Stimulated activated CD8-positive, alpha-beta memory T cell treated with anti-CD3 and anti-CD28 coated beads, Interleukin-7, amount 100 ng/mL, for 4 hours (primary cell): ENCODE data around the gene HDAC11.
"Not testable (repeated sequence)": the region's sequence is repeated elsewhere in the genome, so short reads cannot be mapped to it uniquely, and the experiment has no call there.

Experiments used
- DNase-seq, 2 donors: peaks; one replicate each; pipeline ENCODE4 v3.0.0-alpha.2; 2020; ENCODE audit warnings: low read depth in 2 of 2

HDAC11 gene

DNA sequence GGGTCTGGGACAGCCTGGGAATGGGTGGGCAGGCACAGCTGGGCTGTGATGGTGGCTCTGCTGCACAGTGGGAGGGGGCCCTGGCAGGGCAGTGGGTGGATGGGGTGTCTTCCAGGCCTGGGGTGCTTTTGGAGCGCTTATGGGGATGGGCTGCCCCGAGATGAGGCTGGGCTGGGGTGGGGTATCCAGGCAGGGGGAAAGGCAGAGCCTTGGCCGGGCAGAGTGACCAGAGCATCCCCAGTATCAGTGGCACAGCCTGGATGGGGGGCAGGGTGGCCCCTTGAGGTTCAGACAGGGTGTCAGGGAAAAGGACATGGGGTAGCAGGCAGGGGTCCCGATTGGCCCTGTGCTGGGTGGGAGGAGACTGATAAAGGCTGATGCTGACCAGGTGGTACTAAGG, 26.6 kb downstream of the HDAC11 start:
- no peak for DNase-seq

DNA sequence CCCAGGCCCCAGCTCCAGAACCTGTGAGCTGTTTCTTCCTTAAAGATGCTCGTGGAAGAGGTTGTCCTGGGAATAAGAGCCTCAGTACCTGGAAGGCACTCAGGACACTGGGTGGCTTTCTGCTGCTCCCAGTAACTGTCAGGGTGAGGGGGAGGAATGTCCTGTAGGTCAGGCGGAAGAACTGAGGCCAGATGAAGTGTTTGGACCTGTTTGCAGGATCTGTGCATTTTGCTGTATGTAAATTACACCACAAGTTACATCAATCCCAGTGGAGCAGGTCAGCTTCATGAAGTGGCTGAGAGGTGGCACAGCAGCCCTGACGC, 27.1 kb downstream of the HDAC11 start:
- no peak for DNase-seq

DNA sequence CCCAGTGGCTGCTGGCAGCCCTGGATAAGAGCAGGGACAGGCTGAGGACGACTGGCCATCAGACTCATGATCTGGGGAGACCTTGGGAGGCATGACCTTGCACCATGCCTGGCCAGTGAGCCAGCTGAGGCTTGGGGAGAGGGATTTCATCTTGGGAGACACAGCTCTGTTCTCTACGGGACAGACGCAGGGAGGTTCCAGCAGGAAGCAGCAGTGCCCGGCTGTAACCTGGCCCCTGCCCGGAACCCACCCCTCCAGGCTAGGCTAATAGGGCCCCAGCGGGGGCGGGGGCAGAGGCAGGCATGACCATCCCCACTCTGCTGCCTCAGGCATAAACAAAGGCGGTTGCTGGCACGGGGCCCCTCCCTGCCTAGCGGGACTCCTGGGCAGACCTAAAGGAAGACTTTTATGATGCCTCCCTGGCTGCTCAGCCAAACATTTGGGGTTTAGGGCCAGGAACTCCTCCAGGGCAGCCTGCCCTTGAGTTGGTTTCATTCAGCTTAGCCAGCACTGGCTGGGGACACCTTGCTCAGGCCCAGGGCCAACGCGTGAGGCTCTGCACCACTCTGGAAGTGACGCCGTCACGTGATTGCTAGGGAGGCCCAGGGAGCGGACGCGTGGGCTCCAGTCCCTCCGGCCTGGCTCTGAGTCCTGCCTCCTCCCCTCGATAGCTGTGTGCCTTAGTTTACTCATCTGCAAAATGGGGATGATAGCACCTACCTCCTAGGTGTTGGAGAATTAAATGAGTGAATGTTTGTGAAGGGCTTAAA, 27.6 kb downstream of the HDAC11 start:
- no peak for DNase-seq

DNA sequence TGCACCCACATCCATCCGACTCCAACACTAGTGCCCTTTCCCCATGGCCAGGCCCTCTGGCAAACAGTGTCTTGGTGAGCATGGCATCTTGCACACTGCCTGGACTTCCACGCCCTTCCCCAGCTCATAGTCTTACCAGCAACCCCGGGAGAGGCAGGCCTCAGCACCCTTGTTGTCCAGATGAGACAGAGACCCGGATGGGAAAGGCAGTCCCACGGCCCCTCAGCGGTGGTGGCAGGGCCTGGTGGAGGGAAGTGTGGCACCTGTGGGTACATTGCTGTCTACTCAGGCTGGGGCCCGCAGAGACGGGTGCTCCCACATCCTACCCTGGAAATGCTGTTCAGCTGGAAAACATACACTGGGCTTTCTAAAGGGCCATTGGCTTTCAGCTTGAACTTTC, 28.4 kb downstream of the HDAC11 start:
- DNase-seq, result no peak

DNA sequence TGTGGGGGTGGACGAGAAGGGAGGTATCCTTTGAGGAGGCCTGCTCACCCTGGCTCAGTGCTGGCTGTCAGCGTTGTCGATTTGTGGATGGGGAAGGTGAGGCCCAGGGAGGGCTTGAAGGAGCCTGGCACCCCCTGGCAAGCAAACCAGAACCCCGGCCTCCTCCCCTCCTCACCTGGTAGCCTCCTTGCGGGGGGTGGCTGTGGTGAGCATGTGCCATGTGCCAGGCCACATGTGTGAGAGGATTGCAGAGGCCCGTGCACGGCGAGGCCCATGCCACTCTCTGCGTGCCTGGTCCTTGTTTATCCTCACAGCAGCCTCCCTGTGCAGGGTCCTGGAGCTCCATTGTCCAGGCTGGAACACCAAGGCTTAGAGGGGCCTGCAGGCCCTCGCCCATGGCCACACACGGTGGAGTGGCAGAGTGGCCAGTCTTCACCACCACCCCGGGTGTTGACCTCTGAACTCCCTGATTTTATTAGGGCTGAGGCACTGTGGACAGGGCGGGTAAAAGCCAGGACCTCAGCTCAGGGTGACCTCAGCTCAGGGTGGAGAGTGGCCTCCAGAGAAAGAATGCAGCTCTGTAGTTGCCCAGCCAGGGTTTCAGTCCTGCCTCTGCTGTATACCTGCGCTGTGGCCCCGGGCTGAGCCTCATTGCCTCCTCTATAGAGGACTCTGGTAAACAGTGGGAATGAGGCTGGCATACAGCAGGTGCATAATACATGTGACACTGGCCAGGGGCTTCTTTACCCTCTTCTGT, 29.1 kb downstream of the HDAC11 start:
- DNase-seq, result no peak

DNA sequence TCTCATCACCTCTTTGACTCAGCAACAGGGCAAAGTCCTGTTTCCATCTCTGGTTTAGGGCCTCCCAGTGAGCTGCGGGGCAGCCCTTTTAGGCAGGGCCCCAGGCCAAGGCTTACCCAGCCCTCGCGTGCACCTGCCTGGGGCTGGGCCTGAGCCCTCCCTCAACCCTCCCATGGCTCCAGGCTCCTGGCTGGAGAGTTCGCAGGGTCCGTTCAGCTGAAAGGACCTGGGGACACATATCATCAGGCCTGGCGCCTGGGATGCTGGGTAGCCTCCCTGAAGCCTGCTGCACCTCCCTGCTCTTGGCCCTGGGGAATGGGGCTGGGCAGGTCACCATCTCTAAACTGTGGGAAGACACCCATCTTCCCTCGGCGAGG, 29.7 kb downstream of the HDAC11 start:
- no peak for DNase-seq

DNA sequence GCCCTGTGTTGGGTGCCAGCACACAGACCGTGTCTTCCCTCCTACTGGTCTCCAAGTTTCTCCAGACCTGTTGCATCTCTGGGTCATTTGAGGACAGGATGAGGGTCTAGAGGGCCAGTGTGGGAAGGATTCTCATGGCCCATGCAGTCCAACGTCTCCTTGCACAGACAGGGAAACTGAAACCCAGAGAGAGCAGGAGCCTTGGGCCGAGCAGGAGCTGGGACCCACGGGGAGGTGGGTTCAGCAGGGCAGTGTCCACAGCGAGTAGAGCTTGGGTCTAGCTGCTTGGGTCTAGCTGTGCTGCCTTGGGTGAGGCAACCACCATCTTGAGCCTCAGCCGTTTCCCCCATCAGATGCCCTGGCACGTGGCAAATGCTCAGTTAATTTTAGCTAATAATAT, 32.3 kb downstream of the HDAC11 start:
- DNase-seq, result no peak

DNA sequence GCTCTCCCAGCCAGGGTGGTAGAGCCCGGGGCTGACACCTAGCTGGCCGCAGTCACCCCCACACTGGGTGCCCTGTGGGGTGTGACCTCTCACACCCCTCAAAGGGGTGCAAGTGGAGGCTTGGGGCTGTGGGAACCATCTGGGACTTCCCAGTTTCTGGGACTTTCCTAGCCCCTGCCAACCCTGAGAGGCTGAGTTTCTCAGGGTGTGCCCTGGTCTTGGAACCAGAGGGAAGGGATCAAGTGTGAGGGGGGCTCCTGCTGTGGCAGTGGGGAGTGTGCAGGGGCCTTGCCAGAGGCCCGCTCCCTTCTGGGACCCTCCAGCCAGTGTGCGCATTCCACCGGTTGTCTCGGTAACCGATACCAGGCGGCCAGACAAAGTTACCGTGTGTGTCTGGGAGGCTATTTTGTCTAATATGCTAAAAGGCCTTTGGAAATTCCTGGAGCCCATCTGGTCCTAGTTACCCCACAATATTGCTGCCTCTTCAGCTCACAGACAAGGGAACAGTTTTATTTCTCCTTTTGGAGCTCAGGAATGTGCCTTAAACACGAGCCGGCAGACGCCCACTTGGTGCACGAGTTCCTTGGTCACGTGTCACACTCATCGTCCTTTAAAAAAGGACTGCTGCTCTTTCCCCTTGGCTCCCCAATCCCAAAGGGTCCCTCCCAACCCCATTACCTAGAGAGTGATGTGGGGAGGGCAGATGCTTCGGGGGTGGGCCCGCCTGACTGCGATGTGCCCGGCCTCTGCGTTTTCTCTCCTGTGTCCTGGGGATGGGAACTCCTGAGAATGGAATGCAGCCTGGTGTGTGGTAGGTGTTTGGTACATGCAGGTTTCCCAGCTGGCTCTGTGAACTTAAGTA, 33.2 kb downstream of the HDAC11 start:
- no peak for DNase-seq

DNA sequence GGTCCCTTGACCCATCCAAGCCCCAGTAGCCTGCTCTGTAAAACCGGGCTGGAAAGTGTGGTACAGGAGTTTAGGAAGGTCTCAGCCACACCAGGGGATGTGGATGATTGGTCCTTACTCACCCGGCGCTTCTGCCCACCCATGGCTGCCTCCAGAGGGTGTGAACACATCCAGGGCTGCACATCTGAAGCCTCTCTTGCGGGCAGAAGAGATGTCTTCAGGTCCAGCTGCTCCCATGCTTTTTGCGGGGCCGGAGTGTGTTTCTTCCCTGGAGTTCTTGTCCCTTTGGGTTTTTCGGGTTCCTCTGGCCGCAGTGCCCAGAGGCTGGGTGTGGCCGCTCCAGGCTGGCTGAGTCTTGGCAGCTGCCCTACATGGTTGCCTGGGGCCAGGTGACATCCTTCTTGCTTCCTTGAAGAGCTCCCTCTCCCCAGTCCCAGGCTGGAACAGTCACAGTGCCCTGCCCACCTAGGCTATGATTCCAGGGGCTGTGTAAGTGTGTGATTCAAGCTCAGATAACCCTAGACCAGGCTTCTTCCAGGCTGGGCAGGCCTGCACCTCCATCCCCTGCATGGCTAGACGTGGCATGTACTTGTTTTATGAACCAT, 33.9 kb downstream of the HDAC11 start:
- no peak for DNase-seq

DNA sequence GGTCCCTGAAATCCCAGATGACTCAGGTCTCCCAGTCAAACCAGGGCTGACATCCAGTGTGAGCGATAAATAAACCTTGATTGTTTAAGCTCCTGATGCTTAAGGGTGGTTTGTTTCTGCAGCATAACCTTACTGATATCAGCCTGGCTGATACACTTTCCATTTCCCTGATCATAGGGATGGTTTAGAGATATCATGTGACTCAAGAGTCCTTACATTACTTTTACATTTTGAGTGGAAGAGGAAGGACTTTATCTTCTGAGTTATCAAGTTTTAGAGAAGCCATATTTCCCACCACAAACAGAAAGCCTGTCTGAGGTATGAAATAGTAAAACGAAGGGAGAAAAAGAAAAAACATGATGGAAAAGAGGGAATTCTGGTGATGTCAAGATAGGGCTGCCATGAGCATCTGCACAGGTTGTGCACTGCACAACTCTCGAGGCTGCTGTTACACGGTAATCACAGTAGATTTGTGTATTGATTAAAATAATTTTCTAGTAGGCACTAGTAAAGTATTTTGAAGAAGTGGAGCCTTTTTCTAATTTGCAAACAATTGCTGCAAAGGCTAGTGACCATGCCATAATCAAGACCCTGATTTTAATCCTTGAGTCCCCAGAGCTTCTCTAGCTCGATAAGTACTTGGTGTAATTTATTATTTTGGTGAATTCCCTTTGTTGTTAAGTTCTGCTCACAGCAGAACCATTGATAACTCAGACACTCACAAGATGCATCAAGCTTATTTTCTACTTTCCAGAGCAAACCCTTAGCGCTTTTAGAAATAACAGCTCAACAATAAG, 34.7 kb downstream of the HDAC11 start:
- no peak for DNase-seq

DNA sequence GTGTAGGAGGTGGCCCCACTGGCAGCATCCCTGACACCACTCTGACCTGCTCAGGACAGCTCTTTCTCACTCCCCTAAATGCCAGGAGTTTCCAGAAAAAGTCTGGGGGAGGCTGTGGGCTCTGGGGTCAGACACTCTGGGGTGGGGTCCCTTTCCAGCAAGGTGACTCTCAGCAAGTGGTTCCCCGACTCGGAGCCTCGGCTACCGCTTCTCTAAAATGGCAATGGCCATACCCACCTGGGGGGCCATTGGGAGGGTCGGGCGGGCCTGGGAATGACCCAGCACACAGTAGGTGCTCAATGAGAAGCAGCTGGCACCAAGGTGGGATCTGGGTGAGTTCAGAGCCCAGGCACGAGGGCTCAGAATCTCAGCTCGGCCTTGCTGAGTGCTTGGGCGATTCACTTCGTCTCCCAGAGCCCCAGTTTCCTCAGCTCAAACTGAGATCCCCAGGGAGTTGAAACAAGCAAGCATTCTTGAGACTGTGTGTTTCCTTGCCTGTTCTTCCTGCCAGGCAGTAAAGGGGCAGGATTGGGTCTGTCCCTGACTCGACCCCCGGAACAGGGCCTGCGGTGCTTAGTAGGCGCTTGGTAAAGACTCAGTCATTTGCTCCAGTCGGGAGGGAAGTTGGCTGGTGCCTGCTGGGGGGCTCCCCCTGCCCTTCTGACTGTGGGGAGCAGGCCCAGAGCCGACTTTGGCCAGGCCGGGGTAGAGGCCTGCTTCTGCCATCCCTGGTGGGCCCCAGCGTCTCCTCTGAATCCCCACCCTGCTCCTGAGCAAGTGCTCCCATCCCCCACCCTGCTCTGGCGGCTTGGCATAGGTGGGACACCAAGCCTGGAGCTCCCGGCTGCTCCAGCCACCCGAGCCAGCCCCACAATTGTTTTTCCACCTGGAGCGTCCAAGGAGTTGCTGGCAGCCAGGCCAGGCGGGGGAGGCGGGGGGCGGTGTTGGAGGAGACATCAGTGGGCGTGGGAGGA, 36.0 kb downstream of the HDAC11 start:
- DNase-seq, result no peak

DNA sequence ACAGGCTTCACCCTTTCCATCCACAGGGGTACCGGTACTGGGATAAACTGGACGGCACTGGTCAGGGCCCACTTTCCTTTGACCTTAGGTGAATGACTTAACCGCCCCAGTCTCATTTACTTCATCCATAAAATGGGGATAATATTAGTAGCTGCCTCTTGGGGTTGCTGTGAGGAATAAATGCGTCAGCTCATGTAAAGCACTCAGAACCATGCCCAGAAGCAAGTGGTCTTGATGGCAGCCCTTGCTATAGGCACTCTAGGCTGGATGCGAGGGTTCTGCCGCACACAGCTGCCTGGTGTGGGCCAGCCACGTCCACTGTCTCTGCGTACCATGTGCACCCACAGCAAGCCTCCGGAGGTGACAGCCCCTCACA, 36.6 kb downstream of the HDAC11 start:
- no peak for DNase-seq

DNA sequence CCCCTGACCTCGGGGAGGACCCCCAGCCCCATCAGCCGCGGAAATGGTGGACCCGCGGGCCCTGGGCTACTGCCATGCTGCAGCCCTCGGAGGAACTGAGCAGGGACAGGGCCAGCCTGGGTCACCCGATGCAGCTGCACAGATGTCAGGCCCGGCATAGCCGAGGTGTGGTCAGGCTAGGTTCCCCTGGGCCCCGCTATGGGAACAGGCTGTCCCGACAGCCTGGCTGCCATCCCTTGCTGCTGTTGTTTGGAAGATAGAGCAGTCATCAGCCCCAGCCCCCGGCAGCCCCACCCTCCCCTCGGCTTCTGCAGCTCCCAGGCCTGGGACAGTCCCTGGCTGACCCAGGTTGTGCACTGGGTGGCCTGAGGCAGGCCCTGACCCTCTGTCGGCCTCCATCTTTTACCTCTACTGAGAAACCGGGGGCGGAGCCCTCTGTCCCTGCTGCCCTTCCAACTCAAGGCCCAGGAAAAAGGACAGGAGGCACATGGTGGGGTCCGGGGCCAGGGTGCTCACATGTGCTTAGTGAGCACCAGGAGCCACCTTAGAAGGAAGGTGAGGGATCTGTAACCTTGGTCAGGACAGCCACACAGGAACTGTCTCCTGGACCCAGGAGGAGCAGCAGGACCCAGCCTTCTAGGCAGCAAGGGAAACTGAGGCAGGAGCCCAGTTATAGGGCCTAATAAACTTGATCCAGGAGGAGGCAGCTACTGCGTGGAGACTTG, 37.3 kb downstream of the HDAC11 start:
- DNase-seq, result no peak

DNA sequence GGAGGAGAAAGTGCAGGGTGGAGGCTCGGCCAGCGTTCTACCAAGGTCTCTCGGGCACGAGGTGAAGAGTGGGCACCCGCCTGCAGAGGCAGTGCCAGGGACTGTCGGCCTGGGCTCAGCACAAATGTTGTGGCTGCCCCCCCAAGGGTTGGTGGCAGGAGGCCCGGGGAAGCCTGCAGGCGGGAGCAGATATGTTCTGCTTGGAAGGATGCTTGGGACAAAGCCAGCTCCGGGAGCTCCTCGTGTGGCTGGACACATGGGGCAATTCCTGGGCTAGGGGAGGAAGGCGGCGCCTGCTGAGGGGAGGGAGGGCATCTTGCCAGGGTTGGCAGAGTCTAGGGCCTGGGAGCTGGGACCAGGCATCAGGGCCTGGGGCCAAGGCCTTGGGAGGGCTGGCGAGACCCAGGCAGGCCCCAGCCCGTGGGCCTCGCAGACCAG, 38.4 kb downstream of the HDAC11 start:
- DNase-seq, result no peak

DNA sequence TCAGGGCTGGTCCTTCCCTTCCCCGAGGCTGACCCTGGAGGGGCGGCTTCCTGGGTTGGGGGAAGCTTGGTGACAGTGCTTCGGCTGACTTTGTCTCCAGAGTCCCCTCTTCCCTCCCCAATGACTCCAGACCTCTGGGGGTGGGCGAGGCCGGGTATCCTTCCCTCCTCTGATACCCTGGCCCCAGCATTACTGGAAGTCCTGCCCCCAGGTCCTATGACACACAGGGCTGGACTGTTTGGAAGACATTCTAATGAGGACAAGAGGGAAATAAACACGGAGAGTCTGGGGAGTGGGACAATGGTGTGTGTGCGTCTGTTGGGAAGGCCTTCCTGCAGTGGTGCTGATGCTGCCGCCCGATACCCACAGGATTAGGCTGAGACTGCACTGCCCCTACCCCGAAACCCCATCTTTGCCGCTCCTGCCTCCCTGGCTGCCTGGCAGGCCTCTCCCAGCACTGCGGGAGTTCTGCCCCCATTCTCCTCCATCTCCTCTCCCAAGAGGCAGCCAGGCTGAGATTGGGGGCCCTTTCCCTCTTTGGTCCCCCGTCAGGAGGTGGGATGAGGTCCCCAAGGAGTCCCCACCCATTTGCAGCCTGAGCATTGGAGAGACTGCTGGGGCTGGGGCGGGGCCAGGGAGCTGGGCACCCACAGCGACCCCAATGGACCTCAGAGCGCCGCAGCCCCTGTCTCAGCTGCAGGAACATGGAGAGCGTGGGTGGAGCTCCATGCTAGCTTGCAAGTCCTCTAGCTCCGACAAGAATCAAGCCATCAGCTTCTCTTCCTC, 39.1 kb downstream of the HDAC11 start:
- DNase-seq, result no peak

DNA sequence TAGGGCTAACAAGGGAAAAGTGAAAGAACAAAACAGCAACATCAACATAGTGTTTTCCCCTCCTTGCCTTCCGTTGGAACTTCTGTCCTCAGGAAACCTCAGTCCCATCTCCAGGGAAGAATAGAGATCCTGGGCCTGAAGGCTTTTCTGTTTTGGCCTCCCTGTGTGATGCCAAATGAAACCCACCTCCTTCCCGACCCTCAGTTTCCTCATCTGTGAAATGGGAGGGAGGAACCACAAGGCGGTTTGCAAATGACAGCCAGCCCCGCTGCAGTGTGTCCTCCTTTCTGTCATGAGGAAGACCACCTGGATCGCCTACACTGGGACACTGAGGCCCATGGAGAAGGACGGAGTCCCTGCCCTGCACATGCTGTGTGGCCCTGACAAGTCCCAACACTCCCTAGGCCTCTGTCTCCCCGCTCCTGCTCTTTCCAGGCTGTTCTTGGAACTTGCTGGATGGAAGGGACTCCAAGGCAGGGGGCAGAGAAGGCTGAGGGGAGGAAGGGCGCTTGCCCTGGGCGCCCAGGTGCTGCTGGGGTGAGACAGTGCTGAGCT, 40.3 kb downstream of the HDAC11 start:
- DNase-seq, result no peak

DNA sequence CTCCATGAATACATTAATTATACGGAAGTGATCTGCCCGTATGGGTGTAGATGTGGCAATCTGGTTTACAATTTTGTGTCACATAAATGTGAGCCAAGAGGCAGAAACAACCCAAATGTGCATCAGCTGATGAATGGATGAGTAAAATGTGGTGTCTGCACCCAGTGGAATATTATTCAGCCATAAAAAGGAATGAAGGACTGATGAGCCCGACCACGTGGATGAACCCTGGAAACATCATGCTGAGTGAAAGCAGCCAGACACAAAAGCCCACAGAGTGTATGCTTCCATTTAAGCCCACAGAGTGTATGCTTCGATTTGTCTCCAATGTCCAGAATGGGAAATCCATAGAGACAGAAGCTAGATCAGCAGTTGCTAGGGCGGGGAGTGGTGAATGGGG, 41.2 kb downstream of the HDAC11 start:
- DNase-seq, result no peak

DNA sequence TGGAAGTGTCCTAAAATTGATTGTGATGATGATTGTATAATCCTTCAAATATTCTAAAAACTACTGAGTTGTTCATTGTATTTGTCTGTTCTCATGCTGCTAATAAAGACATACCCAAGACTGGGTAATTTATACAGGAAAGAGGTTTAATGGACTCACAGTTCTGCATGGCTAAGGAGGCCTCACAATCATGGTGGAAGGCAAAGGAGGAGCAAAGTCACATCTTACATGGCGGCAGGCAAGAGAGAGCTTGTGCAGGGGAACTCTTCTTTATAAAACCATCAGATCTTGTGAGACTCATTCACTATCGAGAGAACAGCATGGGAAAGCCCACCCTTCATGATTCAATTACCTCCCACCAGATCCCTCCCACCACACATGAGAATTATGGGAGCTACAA, 41.6 kb downstream of the HDAC11 start:
- DNase-seq, result not testable (repeated sequence)
